SK-MEL-5 (cell line): Measurements from ENCODE around the gene KCND3. TPM values are rescaled to one million over a fixed set of nuclear protein-coding genes. Genes with fewer than 3 reads are reported as not detected.
A peak's percentile ranks its signal among the peaks of the same experiment; 100 is the strongest.
"Not testable (repeated sequence)": the region's sequence is repeated elsewhere in the genome, so short reads cannot be mapped to it uniquely, and the experiment has no call there.

Source experiments
- DNase-seq: peaks from one replicate; pipeline ENCODE4 v3.0.0-alpha.2; 2016; ENCODE audit warnings: low read depth, low spot score
- in situ Hi-C: cut with HindIII; loops from 2 replicates; pipeline ENCODE4 v1.10.0; 2016; ENCODE audit warnings: low sequenced_read_pairs, high pct_unique_total_duplicates, low pct_unique_long_range_greater_than_20kb
- total RNA-seq: library from RNA; depleted of rRNA; stranded (reverse); fragments of >200 nt; shearing (Covaris generic); gene quantifications from 2 replicates; pipeline ENCODE4 v1.2.3, GENCODE V29; 2014

The KCND3 gene
- total RNA-seq, 1 experiment from 2014 or later: 0.13 TPM

DNA sequence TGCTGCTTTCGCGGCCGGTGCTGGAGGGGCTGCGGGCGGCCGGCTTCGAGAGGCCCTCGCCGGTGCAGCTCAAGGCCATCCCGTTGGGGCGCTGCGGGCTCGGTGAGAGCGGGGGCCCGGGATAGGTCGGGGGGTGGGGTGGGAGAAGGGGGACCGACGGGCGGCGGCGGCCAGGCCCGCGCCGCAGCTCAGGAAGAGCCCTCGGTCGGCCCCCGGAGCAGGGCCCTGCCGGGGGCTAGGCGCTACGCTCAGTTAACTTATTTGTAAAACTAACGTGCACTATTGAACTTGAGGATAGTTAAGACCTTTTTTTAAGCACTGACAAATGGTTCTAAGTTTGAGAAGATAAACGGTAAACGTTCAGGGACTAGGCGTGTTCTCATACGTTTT is 233.3 kb downstream of the KCND3 start:
- no peak for DNase-seq
- in situ Hi-C loops: no loop called here

DNA sequence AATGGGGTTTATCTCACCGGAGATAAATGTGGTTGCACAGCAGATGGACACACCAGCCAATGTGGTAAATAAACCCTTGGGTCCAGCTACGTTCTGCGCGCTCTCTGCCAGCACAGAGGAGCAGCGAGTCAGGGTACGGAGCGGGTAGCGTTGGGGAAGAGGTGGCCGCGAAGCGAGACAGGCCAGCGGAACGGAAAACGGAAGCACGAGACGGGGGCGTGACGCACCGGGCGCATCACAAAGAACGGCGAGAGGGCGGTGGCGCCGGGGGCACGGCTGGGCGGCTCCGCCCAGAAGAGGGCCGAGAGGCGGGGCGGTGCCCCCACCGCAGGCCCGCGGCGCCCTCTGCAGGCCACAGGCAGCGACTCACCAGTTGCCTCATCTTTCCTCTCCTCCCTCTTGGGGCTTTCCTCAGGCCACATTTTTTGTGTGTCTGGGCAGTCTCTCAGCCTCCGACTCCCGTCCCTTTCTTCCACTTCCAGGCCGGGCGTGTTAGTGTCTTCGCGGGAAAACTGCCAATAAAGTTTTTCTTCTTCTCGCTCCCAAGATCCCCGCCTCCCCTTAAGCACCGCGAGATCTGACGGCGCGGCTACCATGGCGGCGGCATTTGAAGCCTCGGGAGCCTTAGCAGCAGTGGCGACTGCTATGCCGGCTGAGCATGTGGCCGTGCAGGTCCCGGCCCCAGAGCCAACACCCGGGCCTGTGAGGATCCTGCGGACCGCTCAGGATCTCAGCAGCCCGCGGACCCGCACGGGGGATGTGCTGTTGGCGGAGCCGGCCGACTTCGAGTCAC is 233.9 kb downstream of the KCND3 start, which contains the start of gene DDX20:
DDX20 (plus strand) TSS at position 571 of the 793 bp plus-strand sequence; CDS start at position 595, 24 bp downstream.
- DNase-seq: peak; percentile 93

DNA sequence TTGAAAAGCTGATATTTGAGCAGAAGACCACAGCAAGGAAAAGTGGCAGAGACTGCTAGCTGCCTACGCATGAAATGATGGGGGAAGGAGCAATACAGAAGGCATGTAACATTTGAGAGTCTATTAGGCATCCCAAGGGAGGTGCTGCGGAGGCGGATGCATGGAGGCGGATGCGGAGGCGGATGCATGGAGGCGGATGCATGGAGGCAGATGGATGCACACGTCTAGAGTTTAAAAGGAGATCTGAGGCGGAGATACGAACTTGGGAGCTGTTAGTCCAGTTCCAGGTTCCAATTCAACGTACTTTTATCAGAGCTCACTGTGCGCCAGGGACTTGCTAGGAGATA is 234.5 kb downstream of the KCND3 start:
- DNase-seq: peak; percentile 68
- in situ Hi-C loops: no loop called here

More for the DNA sequence above, 233.9 kb downstream of the KCND3 start, which contains the start of gene DDX20:
- in situ Hi-C loops: no loop called here

DNA sequence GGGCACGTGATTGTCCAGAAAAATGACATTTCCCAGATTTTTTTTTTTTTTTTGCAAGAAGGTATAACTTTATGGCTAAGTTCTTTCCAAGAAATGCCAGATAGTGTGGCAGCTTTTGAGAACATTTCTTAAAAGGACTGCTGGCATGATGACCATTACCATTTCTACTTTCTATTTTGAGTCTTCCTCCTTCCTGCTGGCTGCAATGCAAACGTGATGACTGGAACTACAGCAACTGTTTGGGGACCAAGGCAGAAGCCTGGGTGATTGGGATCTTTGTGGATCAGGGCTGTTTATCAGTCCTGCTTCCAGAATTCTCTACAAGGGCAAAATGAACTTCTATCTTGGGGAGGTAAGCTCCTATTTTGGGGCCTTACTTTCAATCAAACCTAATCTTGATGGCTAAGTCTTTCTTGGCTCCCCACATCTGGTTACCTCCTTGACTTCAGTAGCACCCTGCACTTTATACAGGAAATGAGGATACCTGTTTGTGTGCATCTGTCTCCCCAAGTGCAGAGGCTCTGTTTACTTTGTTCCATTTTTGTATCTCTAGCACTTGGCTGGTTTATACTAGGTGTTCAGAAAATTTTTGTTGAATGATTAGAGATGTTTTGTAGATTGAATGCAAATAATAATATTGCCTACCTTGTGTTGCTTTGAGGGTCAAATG is 237.4 kb downstream of the KCND3 start:
- in situ Hi-C loops: no loop called here
- no peak for DNase-seq

DNA sequence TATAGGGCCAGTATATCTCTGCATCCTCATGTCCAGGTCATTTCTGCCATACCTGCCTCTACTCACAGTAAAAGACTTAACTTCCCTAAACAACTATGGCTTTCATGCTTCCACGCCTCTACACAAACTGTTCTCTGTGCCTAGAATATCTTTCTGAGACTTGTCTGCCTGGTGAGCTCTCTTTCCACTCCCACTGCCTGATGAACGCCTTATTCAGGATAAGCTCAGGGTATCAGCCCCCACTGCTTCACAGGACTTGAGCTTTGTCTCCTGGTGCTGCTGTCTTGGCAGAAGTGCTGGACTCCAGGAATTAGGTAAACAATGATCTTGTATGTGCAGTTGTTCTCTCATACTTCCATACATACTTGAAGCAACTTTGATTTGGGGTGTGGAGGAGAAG is 238.6 kb downstream of the KCND3 start:
- in situ Hi-C loops: no loop called here

DNA sequence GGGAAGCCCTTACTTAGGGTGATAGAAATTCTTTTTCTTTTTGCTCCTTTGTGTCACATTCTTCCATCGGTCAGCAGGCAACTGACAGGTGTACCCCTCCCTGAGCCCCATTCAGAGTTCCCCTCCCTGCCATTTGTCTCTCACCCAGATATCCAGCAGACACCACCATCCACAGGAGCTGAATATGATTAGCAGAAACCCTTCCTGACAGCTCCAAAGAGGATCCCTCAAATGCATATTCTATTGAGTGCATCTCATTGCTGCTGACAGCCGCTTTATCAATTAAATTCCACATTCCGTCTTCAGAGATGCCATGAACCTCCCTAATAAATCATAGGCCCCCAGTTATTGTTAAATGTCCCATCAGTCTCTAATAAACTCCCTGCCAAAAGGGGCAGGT is 239.8 kb downstream of the KCND3 start:
- in situ Hi-C loops: no loop called here
- DNase-seq: no peak

More for the DNA sequence above, 238.6 kb downstream of the KCND3 start:
- no peak for DNase-seq

DNA sequence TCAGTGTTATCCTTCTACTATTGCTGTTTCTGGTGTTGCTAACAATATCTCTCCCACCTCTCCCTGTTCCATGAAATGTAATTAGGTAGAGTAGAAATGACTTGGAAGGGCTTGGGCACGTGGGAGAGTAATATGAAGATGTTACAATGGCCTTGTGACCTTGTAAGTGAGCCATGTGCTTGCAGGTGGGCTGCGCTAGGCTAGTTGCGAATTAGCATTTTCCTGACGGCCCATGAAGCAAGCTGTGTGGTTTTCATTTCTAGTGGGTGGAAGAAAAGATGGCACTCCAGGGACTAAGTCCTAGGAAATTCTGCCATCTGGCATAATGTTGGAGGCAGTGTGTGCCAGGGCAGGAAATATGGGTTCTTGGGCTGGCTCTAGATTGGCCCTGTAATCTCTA is 241.5 kb downstream of the KCND3 start:
- DNase-seq: no peak
- in situ Hi-C loops: no loop called here

DNA sequence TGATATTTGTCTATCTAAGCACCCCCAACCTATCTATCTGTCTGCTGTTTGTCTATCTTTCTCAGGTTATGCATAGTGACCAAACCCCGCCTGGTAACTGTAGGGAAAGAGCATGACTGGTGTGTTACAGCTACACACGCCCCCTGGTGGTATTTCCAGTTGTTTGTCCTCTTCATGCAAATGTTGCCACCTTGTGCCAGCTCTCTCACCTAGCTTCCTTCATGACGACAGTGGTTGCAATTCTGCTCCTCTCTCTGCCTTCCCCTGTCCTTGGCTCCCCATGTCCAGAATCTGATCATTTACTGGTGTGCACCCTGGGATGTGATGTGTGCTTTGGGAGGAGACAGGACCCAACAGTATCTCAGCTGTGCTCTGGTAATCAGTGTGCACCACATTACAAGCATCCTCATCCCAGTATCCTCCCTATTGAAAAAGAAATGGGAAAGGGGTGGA is 242.2 kb downstream of the KCND3 start:
- in situ Hi-C loops: no loop called here
- DNase-seq: peak; percentile 85

DNA sequence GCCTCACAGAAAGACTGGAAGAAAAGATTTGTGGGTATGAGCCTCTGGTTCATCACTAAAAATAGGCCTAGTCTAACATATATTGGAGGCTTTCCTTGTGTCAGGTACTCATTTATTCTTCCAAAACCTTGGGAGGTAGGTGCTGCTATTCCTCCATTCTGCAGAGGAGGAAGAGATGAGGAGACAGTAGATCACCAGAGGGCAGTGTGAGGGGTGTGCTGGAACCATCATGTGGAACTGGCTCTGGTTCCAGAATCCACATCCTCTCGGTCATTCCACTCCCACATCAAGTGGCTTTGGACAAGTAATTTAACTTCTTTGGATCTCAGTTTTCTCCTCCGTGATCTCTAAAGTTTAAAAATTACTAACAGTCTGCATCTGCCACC is 242.9 kb downstream of the KCND3 start:
- in situ Hi-C loops: no loop called here
- DNase-seq: peak; percentile 37

DNA sequence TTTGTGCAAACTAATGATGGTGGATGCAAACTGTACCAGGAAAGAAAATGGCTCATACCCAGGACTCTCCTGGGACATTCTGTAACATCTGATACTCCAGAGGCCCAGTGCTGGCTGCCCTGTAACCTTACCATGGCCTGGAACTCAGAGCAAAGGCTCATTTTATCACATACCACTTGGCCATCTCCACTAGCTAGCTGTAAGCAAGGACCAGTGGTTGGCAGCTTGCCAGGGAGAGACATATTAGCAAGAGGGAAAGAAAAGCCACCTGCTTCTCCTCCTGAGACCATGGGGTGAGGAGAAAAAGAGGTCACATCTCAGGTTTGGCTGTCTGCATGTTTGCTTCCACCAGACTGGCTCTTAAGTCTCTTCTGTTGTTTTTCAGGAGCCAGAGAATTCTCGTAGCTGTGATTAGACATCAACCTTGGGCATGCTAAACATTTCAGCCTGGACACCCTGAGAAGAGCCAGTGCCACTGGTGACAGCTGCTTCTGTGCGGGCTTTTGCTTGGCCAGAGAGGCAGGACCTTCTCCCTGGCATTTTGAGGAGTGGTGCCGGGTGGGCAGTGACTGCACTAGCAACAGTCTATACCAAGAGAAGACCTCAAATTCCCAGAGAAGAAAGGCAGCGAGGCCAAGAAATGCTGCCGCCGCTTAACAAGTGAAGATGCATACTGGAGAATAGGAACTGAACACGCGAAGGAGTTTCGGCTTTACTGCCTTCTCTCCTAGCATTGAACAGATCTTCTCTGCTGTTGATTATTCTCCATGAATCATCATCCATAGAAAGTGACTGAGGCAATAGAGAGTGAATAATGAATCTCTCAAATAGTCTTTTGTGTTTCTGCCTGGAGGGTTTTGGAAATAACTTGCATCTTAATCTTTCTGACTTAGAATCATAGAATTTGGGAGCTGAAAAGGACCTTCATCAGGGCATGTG is 243.5 kb downstream of the KCND3 start:
- in situ Hi-C loops: no loop called here
- peak; percentile 7 for DNase-seq

DNA sequence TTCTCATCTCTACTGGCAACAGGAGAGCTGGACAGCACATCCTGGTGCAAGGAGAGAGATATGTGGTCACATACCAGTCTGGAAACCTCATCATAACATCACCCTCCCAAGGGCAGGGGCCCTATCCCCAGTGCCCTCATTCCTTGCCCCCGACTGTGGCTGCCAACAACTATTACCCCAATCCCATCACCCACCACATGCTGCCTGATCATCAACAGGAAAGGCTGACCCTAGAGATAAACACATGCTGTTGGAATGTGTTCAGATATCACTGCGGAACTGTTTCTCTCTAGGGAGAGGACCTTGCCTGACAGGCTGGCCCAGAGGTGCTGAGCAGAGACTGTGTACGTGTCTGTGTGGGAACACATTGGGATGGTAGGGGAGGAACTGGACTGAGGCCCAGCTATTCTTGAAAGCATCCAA is 245.8 kb downstream of the KCND3 start:
- in situ Hi-C loops: no loop called here
- DNase-seq: no peak

DNA sequence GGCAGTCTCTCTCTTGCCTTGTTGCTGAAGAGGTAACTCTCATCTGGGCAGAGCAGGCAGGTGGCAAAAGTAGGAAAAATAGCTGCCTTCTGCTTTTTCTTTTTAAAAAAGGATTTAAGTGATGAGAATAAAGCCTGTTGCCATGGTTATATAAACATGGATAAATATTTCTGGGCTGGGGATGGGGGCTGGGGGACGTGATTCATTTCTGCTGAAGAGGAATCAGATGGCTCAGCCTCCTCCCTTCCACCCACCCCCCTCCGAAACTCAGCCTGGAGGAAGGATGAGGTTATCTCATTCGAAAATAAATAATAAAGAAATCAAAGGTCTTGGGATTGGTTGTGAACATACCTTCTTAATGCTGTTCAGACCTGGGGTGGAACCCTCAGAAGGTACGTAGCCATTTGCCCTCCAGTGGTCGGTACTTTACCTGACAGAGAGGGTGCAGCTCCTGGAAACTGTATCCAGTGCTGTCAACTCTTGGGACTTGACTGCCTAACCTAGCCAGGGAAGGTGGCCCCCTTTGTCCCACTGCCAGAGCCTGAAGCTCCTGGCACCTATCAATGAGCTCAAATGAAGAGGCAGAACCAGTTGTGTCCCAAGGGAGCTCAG is 246.4 kb downstream of the KCND3 start:
- in situ Hi-C loops: no loop called here
- DNase-seq: no peak

DNA sequence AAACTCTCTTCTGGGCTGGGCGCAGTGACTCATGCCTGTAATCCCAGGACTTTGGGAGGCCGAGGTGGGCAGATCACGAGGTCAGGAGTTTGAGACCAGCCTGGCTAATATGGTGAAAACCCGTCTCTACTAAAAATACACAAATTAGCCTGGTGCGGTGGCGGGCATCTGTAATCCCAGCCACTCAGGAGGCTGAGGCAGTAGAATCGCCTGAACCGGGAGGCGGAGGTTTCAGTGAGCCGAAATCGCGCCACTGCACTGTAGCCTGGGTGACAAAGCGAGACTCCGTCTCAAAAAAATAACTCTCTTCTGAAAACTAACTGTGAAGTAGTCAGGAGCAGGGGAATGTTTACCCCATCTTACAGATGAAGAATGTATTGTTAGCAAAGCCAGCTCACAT is 247.2 kb downstream of the KCND3 start:
- DNase-seq, in situ Hi-C loops: not testable (repeated sequence)

DNA sequence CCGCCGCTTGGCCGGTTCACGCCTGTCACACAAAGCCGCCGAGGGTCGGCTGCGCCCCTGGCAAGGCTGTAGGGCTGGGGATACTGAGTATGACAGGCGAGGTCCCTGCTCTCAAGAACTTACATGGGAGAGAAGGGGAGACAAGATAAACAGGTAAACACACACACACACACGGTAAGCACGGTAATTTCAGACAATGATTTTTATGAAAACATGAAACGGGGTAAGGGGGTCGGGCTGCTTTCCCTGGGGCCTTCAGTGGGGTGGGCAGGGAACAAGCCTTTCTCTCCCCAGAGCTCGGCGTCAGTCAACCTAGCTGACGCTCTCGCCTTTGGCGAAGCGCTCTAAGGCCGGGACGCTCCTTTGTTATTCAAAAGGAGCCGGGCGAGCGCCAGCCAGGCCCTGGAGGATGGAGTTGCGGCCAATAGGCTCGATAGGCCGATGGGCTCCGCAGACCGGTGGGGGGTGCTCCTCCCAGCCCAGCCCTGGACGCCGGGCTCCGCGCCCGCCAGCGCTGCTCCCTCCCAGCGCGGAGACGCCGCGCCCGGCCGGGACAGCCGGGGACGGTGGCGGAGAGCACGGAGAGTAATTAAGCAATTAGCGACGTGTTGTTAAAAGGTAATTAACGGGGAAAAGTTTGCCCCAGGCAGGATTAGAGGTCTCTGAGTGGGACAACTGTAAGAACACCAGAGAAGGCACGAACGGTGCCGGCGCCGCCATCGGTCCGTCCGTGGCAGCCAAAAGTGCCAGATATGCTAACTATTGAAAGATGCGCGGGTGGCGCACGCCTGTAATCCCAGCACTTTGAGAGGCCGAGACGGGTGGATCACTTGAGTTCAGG is 249.3 kb downstream of the KCND3 start:
- DNase-seq: no peak
- in situ Hi-C loops: no loop called here

DNA sequence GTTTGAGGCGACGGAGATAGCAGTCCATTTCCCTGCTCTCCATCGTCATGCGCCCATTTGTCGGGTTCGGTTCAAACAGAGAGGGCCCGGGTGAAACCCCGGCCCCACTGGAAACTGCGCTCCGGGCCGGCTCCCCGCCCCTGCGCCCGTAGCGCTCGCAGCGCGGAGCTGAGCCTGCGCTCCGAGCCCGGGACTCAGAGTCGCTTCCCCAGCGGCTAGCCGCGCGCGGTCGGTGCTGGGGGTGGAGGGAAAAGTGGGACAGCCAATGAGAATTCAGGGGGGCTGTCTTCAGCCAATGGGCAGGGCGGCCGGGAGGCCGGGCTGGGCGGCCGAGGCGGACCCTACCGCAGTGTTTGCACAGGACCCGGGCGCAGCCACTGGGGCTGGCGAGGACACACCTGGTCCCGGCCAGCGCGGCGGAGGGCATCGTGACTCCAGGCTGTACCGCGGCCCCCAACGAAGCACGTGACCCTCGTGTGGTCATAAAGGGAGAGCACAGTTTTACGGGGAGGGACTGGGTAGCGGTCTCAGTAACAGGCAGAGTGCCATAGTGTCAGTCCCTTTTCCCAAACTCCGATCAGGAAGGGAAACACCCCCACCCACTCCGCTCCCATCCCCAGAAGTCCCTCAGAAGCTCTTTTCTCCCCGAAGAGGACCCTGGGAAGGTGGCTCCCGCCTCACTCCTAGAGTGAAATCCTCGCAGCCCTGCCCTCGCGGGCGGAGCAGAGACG is 250.1 kb downstream of the KCND3 start, which contains the start of gene INKA2:
INKA2 (minus strand) TSS at position 202 of the 731 bp plus-strand sequence; CDS start at position 49, 153 bp downstream.
- in situ Hi-C loops: no loop called here
- peak; percentile 82 for DNase-seq
